ENCODE measurements around the gene SPECC1L.

- TF ChIP-seq CTCF (IDR thresholded peaks at IDR 0.05) = no peak
- TF ChIP-seq POLR2A (IDR thresholded peaks at IDR 0.05) = no peak
These were observed 122.5 kb downstream of the SPECC1L start for GRCh38 chr22:24393012-24393559.
